K562 (cell line): ENCODE results near the gene CTBS. TPM values are rescaled to one million over a fixed set of nuclear protein-coding genes. Genes with fewer than 3 reads are reported as not detected.

Experiments used
- ATAC-seq: fragments of 200-7000 bp; cut with Tn5 transposase; 3 replicates; pipeline ENCODE4 v1.9.1; 2020; ENCODE audit warnings: moderate library complexity
- BruUV-seq: library from RNA; stranded (reverse); fragments of 400-500 nt; replicated peaks from 2 replicates; lab custom pipeline; 2021; lab: Mats Ljungman, UMichigan
- CTCF ChIA-PET: fragments of 300-600 bp; formaldehyde crosslinking; extraction: SDS; loops from one replicate; lab custom pipeline; 2021; ENCODE audit warnings: low intra/inter-chr PET ratio; lab: Yijun Ruan, JAX
- POLR2A ChIA-PET: fragments of 300-600, 350-650 bp; sonication (Branson Sonifier 250); formaldehyde crosslinking; extraction: SDS; loops from one replicate; lab custom pipeline; 2021; ENCODE audit warnings: antibody characterized with exemption, inconsistent platforms; lab: Yijun Ruan, JAX
- DNase-seq, 4 experiments: peaks; one replicate each; pipeline versions ENCODE4 v3.0.0 to v3.0.0-alpha.2; 2011 to 2018; ENCODE audit warnings: low spot score in 3 of 4, mixed read lengths in 3 of 4; ENCODE audit errors: extremely low read depth in 1 of 4
- FAIRE-seq: peaks from 2 replicates; lab custom pipeline; 2011; peaks lifted over from hg19 to GRCh38; lab: Jason Lieb, UNC
- H2AFZ ChIP-seq: 2 replicates; pipeline ENCODE4 v1.6.0; 2011; ENCODE audit warnings: low read depth, low read length, control low read depth, inconsistent platforms
- H3K27ac ChIP-seq: fragments of 200-600 bp; 3 replicates; pipeline ENCODE4 v1.8.0; 2011; ENCODE audit warnings: low read depth, mild to moderate bottlenecking, control low read depth, inconsistent platforms, low read length, moderate library complexity, mixed read lengths; ENCODE audit errors: extremely low read depth
- H3K27me3 ChIP-seq, 2 experiments: fragments of 300-600 bp in 1 of 2; 2 replicates in 1 of 2; 3 replicates in 1 of 2; pipeline versions ENCODE4 v1.6.0 to v1.8.0; 2011; ENCODE audit warnings: inconsistent platforms in 2 of 2, low read length in 2 of 2, mild to moderate bottlenecking in 1 of 2, mixed read lengths in 1 of 2, moderate library complexity in 1 of 2; ENCODE audit not compliant: control insufficient read depth in 2 of 2, insufficient read depth in 2 of 2
- H3K36me3 ChIP-seq: fragments of 300-600 bp; 3 replicates; pipeline ENCODE4 v1.8.0; 2011; ENCODE audit warnings: mild to moderate bottlenecking, low read length, inconsistent platforms; ENCODE audit not compliant: control insufficient read depth, insufficient read depth
- H3K4me1 ChIP-seq, 2 experiments: fragments of 200-600 bp in 1 of 2; replicated peaks in 1 of 2; 2 replicates in 1 of 2; 3 replicates in 1 of 2; pipeline versions ENCODE4 v1.5.1 to v1.8.0; 2011; ENCODE audit warnings: inconsistent platforms in 2 of 2, low read length in 2 of 2, mild to moderate bottlenecking in 1 of 2, mixed read lengths in 1 of 2, moderate library complexity in 1 of 2; ENCODE audit not compliant: control insufficient read depth in 2 of 2, insufficient read depth in 2 of 2
- H3K4me2 ChIP-seq: 2 replicates; pipeline ENCODE4 v1.6.1; 2011; ENCODE audit warnings: low read length, control low read depth, inconsistent platforms, mixed read lengths; ENCODE audit not compliant: insufficient read depth
- H3K4me3 ChIP-seq: fragments of 200-600 bp; sonication (generic), shearing (Covaris generic); 2 replicates; pipeline ENCODE4 v1.5.1; 2016; ENCODE audit warnings: control low read depth, inconsistent platforms
- H3K79me2 ChIP-seq: fragments of 200-600 bp; 3 replicates; pipeline ENCODE4 v1.8.0; 2011; ENCODE audit warnings: low read length, inconsistent platforms; ENCODE audit not compliant: control insufficient read depth, insufficient read depth
- H3K9ac ChIP-seq, 2 experiments: 2 replicates each; pipeline versions ENCODE4 v1.6.0 to v1.6.1; 2011; ENCODE audit warnings: low read depth in 2 of 2, low read length in 2 of 2, control low read depth in 1 of 2, inconsistent platforms in 1 of 2, mild to moderate bottlenecking in 1 of 2, mixed read lengths in 1 of 2; ENCODE audit not compliant: insufficient read depth in 1 of 2
- H3K9me1 ChIP-seq: one replicate; pipeline ENCODE4 v1.6.0; 2011; ENCODE audit warnings: inconsistent platforms, mild to moderate bottlenecking, low read length, moderate library complexity; ENCODE audit not compliant: control insufficient read depth, insufficient read depth
- H3K9me3 ChIP-seq: replicated peaks from 2 replicates; pipeline ENCODE4 v1.5.1; 2011; ENCODE audit warnings: low read depth, low read length, inconsistent platforms; ENCODE audit not compliant: control insufficient read depth, insufficient read depth
- H4K20me1 ChIP-seq: replicated peaks from 2 replicates; pipeline ENCODE4 v1.6.1; 2011; ENCODE audit warnings: low read length, inconsistent platforms, mixed read lengths; ENCODE audit not compliant: control insufficient read depth, insufficient read depth
- CBFA2T2 ChIP-seq: fragments of 450-650 bp; conservative IDR thresholded peaks from 2 replicates; pipeline ENCODE4 v1.6.1; 2017; ENCODE audit warnings: mild to moderate bottlenecking
- CHD1 ChIP-seq: fragments of 200-600 bp; sonication (generic); IDR thresholded peaks from one replicate; pipeline ENCODE4 v1.6.1; 2012; ENCODE audit warnings: mild to moderate bottlenecking, moderate library complexity, low read length, inconsistent platforms
- MYBL2 ChIP-seq, 2 experiments: fragments of 450-650 bp in 1 of 2; sonication (generic) in 1 of 2; formaldehyde crosslinking in 1 of 2; IDR thresholded peaks; 2 replicates each; pipeline versions ENCODE4 v1.6.1 to v1.8.1; 2017 to 2022; ENCODE audit warnings: borderline replicate concordance in 1 of 2, inconsistent platforms in 1 of 2, low read depth in 1 of 2, mild to moderate bottlenecking in 1 of 2, missing genetic modification reagents in 1 of 2, moderate library complexity in 1 of 2
- PHB ChIP-seq: fragments of 250-450 bp; sonication (Bioruptor Pico); IDR thresholded peaks from 2 replicates; pipeline ENCODE4 v1.5.0; 2021
- ZNF263 ChIP-seq: sonication (generic); formaldehyde crosslinking; IDR thresholded peaks from 2 replicates; pipeline ENCODE4 v1.8.0; 2022; ENCODE audit warnings: mild to moderate bottlenecking, missing genetic modification reagents, borderline replicate concordance
- WGBS: fragments of 100-300 bp; shearing (Covaris generic); methylation state at CpG from one replicate; pipeline ENCODE4 v1.1.6; 2016; ENCODE audit warnings: low coverage, mixed read lengths; ENCODE audit not compliant: insufficient coverage; ENCODE audit errors: missing lambda C conversion rate; 5-methylcytosine and 5-hydroxymethylcytosine counted together
- in situ Hi-C: fragments of 300-500 bp; cut with MboI; formaldehyde crosslinking; loops from 4 replicates; pipeline ENCODE4 v1.15.0; 2018; ENCODE audit warnings: inconsistent platforms, mixed read lengths
- intact Hi-C: fragments of 100-400 bp; cut with micrococcal nuclease; formaldehyde crosslinking; loops from 2 replicates; pipeline ENCODE4 v1.14.2; 2022
- polyA plus RNA-seq, 8 experiments: library from polyadenylated mRNA; depleted of rRNA in 4 of 8; stranded (reverse) in 5 of 8; unstranded in 3 of 8; fragments of >200 nt; fragmentation: Nextera tagmentation in 2 of 8; fragmentation: Illumina TruSeq in 1 of 8; extraction: Ambion mirVana in 2 of 8; extraction: Trizol in 1 of 8; gene quantifications; 2 replicates each; pipeline versions ENCODE4 v1.2.1 to v1.2.3, GENCODE V29; 2011 to 2014; ENCODE audit warnings: inconsistent platforms in 1 of 8, missing spikeins in 1 of 8
- total RNA-seq, 7 experiments: library from RNA; depleted of rRNA in 6 of 7; stranded (reverse); fragments of >200 nt in 6 of 7; fragmentation: Illumina TruSeq in 2 of 7; extraction: Trizol in 2 of 7; gene quantifications; 2 replicates each; pipeline versions ENCODE4 v1.2.1 to v1.2.3, GENCODE V29; 2011 to 2021; ENCODE audit warnings: low replicate concordance in 1 of 7
- TF ChIP-seq, protein P1 (sequence below): fragments of 450-650 bp; formaldehyde crosslinking; IDR thresholded peaks from 2 replicates; pipeline ENCODE4 v1.4.0; 2022; ENCODE audit warnings: missing genetic modification characterization
- TF ChIP-seq, protein P2 (sequence below): fragments of 450-650 bp; IDR thresholded peaks from 2 replicates; pipeline ENCODE4 v1.6.1; 2016; ENCODE audit warnings: missing biosample characterization, missing genetic modification characterization
- TF ChIP-seq, protein P3 (sequence below), 2 experiments: fragments of 450-650 bp; IDR thresholded peaks; 2 replicates each; pipeline ENCODE4 v1.6.1; 2016; ENCODE audit warnings: mild to moderate bottlenecking in 2 of 2, borderline replicate concordance in 1 of 2, low read depth in 1 of 2, moderate library complexity in 1 of 2

CTBS gene
- total and polyA plus RNA-seq, 9 of the 15 experiments (the other 6 are each of a cell fraction or from before 2014, with no cell fraction given): 3.0 to 19.8 (median 9.9) TPM

DNA sequence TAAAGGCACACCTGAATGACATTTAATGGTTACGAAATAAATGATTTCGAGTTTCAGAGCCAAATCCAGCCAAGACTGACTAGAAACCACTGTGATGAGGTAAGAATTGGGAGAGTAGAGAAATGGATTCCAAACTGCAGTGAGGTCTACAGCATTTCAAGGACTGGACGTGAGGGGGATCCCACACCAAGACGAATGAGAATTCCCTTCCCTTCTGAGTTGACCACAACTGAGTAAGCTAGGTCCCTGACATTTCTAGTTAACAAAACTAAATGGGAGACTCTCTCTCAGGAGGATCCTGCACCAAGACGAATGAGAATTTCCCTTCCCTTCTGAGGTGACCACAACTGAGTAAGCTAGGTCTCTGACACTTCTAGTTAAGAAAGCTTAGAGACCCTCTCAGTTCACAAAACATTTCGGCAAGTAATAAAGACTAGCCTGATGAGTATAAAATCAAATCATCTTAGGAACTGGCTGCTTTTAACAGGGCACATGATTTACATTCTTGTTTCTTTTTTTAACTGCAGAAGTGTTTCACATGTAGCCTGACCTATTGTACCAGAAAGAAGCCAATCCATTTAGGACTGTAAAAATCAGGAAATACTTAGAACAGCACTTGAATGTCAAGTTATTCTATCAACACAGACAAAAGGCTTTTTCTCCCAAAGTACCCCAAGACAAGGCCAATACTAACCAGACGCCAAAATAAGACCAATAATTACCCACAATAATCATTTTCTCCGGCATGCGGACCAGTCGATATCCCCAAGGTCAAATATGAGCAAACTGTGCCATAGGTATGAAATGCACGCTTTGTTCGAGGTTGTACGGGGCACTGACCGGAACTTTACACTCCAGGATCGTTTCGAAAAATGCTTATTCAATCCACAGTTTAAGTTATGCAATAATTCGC lies 69.4 kb downstream of the CTBS start:
- H4K20me1 ChIP-seq: peaks cover 18% of the 10 kb centered on the region
- H3K27ac ChIP-seq: peak overlapping the region; percentile 97
- no peaks in the 10 kb centered on the region; the same call in 1 of the 2 replicates for H3K9me3 ChIP-seq
- H3K27me3 ChIP-seq: no peaks in the 10 kb centered on the region
- ChIA-PET POLR2A (interaction anchor here (0.6 to 4.1 kb wide), 9 partner anchors 9 to 110 kb away, joined by 3 to 34 read pairs (median 4); no protein-coding TSS in a partner anchor), CTCF (interaction anchor here (0.7 to 1.1 kb wide), 3 partner anchors 21 to 133 kb away, joined by 3 to 7 read pairs (median 4); no protein-coding TSS in a partner anchor)
- DNase-seq (peak in 2 of 4 experiments; percentile 25 to 53), ATAC-seq (peak; percentile 11), FAIRE-seq (peak; percentile 70)
- peak overlapping the region; percentile 98 to 99 for H3K9ac ChIP-seq
- peak overlapping the region; percentile 98 for H3K4me2 ChIP-seq
- H3K79me2 ChIP-seq: peaks cover 82% of the 10 kb centered on the region
- H3K4me1 ChIP-seq: peaks cover 4 to 10% of the 10 kb centered on the region in 2 experiments; a peak in 4 of 5 replicates
- WGBS: 1% methylated on average over 17 of the region's 17 CpGs
- BruUV-seq: TSS peak; percentile 41
- peak overlapping the region; percentile 83; the same call in 1 of the 2 replicates for H2AFZ ChIP-seq
- in situ Hi-C loops (no loop called here), intact Hi-C loops (loop anchor here (2.0 to 10.0 kb wide), 3 partner anchors 70 to 200 kb away; partner anchors contain the start of genes CTBS and SAMD13)
- H3K9me1 ChIP-seq: no peaks in the 10 kb centered on the region
- H3K4me3 ChIP-seq: peak overlapping the region; percentile 69
- peaks cover 52% of the 10 kb centered on the region for H3K36me3 ChIP-seq
- no peak for TF ChIP-seq ZNF263 (CRISPR knock-in tag)
- TF ChIP-seq, protein P1, sequence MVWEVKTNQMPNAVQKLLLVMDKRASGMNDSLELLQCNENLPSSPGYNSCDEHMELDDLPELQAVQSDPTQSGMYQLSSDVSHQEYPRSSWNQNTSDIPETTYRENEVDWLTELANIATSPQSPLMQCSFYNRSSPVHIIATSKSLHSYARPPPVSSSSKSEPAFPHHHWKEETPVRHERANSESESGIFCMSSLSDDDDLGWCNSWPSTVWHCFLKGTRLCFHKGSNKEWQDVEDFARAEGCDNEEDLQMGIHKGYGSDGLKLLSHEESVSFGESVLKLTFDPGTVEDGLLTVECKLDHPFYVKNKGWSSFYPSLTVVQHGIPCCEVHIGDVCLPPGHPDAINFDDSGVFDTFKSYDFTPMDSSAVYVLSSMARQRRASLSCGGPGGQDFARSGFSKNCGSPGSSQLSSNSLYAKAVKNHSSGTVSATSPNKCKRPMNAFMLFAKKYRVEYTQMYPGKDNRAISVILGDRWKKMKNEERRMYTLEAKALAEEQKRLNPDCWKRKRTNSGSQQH (CRISPR knock-in tag): no peak
- TF ChIP-seq, protein P2, sequence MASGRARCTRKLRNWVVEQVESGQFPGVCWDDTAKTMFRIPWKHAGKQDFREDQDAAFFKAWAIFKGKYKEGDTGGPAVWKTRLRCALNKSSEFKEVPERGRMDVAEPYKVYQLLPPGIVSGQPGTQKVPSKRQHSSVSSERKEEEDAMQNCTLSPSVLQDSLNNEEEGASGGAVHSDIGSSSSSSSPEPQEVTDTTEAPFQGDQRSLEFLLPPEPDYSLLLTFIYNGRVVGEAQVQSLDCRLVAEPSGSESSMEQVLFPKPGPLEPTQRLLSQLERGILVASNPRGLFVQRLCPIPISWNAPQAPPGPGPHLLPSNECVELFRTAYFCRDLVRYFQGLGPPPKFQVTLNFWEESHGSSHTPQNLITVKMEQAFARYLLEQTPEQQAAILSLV (tag): 0 out of 2 replicates have a peak, but pooled peaks have one; percentile 29
- no peak for TF ChIP-seq PHB (CRISPR knock-in tag)
- TF ChIP-seq CBFA2T2: no peak
- TF ChIP-seq, protein P3, sequence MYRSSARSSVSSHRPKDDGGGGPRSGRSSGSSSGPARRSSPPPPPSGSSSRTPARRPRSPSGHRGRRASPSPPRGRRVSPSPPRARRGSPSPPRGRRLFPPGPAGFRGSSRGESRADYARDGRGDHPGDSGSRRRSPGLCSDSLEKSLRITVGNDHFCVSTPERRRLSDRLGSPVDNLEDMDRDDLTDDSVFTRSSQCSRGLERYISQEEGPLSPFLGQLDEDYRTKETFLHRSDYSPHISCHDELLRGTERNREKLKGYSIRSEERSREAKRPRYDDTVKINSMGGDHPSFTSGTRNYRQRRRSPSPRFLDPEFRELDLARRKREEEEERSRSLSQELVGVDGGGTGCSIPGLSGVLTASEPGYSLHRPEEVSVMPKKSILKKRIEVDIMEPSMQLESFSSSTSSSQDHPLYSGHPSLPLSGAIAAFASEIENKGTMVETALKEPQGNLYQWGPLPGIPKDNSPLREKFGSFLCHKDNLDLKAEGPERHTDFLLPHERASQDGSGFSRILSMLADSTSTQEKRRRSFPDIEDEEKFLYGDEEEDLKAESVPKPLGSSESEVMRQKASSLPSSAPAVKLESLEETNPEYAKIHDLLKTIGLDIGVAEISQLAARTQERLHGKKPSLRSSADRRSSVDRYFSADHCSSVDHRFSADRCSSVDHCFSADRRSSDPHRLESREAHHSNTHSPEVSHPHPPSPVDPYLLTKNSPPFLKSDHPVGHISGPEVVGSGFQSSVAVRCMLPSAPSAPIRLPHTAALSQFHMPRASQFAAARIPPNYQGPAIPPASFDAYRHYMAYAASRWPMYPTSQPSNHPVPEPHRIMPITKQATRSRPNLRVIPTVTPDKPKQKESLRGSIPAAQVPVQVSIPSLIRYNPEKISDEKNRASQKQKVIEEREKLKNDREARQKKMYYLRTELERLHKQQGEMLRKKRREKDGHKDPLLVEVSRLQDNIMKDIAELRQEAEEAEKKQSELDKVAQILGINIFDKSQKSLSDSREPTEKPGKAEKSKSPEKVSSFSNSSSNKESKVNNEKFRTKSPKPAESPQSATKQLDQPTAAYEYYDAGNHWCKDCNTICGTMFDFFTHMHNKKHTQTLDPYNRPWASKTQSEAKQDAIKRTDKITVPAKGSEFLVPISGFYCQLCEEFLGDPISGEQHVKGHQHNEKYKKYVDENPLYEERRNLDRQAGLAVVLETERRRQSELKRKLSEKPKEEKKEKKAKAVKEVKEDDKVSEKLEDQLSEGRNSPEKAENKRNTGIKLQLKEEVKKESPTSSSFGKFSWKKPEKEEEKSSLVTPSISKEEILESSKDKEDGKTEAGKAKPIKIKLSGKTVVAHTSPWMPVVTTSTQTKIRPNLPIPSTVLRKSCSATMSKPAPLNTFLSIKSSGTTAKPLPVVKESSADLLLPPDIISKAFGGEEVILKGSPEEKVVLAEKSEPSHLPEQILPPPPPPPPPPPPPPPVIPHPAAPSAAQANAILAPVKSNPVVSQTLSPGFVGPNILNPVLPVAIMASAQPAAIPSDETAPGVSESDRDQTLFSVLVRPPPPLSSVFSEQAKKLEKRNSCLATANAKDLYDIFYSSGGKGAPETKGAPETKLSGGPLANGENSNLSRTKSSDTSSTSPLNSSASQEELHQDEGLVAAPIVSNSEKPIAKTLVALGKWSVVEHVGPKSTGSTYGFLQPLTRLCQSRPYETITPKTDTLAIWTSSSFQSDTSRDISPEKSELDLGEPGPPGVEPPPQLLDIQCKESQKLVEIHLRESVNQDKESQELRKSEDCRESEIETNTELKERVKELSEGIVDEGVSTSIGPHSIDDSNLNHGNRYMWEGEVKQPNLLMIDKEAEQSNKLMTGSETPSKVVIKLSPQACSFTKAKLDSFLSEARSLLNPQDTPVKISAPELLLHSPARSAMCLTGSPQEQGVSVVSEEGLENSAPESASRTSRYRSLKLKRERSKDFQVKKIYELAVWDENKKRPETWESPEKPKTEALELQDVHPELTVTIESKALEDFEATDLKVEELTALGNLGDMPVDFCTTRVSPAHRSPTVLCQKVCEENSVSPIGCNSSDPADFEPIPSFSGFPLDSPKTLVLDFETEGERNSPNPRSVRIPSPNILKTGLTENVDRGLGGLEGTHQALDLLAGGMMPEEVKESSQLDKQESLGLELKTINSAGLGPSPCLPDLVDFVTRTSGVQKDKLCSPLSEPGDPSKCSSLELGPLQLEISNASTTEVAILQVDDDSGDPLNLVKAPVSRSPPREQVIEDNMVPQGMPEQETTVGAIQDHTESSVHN (IDR thresholded peaks at IDR 0.05; ENCODE audit: borderline replicate concordance in 1 of 2, low read depth in 1 of 2): no peak
- TF ChIP-seq CHD1: peak; percentile 22
- TF ChIP-seq MYBL2 (IDR thresholded peaks at IDR 0.05; ENCODE audit: low read depth): no peak
- no peak for TF ChIP-seq MYBL2 (CRISPR knock-in tag; IDR thresholded peaks at IDR 0.05; ENCODE audit: borderline replicate concordance)
